ENCODE measurements around the gene HHAT. TPM values are rescaled to one million over a fixed set of nuclear protein-coding genes. Genes with fewer than 3 reads are reported as not detected.

HHAT gene
- total RNA-seq, 1 donor from 2014 or later: 11.8 TPM

DNA sequence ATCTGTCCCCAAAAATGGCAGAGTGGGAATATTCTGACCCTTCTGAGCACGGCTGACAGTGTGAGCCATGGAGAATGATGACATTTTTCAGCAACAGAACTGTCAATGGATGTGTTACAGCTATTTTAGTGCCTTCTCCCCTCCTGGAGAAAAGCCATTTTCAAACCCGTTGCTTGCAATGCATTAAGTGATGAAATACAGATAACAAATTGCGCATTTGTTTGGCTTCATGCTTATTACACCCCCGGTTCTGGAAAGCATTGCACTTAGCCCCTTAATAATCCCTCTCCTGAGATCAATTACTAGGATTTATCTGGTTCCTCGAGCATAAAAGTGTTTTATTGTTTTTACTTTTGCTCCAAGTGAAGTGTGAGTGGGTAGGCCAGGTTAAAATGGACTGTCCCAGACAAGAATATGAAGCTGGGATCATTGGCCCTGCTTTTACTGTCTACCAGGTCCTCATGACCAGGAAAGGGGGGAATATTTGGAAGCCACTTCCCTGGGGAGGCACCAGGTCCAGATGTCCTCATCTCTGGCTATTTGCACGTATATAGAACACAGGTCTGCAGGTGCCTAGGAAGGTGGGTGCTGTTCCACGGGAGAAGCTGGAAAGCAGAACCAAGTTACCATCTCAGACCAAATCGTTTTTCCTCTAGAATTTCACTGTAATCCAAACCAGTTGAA is 37.5 kb upstream of the HHAT start:
- Histone ChIP-seq H3K27me3 (no peaks in the 10 kb centered on the region), H3K4me3 (no peak overlapping the region), H3K4me1 (peaks cover 49% of the 10 kb centered on the region), H3K9me3 (no peaks in the 10 kb centered on the region), H3K27ac (peak overlapping the region; percentile 83), H3K36me3 (no peaks in the 10 kb centered on the region)
- no peak for TF ChIP-seq POLR2A (IDR thresholded peaks at IDR 0.05)
- TF ChIP-seq POLR2AphosphoS5 (IDR thresholded peaks at IDR 0.05; ENCODE audit: insufficient read depth in 1 of 2, low read depth in 1 of 2): no peak
- TF ChIP-seq CTCF (IDR thresholded peaks at IDR 0.05): no peak
- DNase-seq (ENCODE audit: extremely low spot score in 2 of 2): no peak
- intact Hi-C loops (cut with DNase I): loop anchor here (5.0 kb wide), 2 partner anchors 54 to 614 kb away; partner anchors contain the start of gene G0S2

DNA sequence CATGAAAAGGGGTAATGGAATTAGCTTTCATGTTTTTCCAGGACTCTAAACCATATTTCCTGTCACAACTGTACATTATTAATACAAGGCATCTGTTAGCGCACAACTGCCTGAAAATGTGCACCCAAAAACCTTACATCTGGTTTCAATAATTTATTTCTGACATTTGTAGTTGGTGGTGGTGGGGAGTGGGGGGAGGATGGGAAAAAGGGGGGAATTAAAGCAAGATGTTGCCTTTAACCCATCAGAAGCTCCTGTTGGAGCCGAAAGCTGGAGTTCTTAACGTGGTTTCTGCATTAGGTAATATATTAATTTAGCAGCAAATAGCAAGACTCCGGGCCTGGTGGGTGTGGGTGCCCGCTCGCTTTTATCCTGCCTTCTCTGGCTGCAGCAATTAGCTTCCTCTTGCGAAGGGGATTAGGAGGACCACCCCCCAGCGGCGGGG is 36.9 kb upstream of the HHAT start:
- intact Hi-C loops (cut with DNase I): loop anchor here (5.0 kb wide), 2 partner anchors 55 to 615 kb away; partner anchors contain the start of gene G0S2
- H3K36me3 ChIP-seq: no peaks in the 10 kb centered on the region
- no peak for DNase-seq (ENCODE audit: extremely low spot score in 2 of 2)
- peak overlapping the region; percentile 42 to 61 for H3K4me3 ChIP-seq
- H3K27ac ChIP-seq: peak overlapping the region; percentile 83
- no peaks in the 10 kb centered on the region for H3K27me3 ChIP-seq
- H3K9me3 ChIP-seq: no peaks in the 10 kb centered on the region
- peaks cover 52% of the 10 kb centered on the region for H3K4me1 ChIP-seq
- no peak for TF ChIP-seq POLR2A (IDR thresholded peaks at IDR 0.05)

DNA sequence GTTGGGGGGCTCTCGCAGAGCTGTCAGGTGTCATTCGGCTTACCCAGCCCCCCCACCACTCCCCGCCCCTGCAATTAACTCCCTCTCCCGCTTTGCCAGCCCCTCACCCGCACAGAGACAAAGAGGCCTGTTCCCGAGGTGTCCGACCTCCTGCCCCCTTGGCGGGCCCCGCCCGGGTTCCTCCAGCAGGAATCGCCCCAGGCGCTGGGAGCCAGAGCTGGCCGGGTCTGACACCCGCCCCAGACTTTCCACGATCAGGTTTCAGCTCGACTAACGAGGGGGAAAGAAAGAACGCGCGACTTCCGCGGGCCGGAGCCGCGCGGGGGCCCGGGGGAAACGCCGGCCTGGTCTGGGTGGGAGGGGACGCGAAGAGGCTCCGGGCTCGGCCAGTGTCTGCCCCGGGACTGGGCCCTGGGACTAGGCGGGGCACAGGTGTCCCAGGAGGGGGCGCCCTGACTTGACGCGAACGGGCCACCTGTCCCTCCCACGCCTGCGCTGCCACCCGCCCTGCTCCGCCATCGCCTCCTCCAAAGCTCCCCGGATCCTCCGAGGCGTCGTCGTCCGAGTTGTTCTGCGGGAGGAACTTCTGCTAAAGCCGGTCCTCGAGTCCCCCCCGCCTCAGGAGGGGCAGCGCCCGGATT is 36.4 kb upstream of the HHAT start:
- intact Hi-C loops (cut with DNase I): loop anchor here (5.0 kb wide), 2 partner anchors 55 to 615 kb away; partner anchors contain the start of gene G0S2
- Histone ChIP-seq H3K27ac (peak overlapping the region; percentile 83), H3K27me3 (no peaks in the 10 kb centered on the region), H3K4me1 (peaks cover 52% of the 10 kb centered on the region), H3K4me3 (peak overlapping the region; percentile 42 to 61), H3K36me3 (no peaks in the 10 kb centered on the region), H3K9me3 (no peaks in the 10 kb centered on the region)
- no peak for DNase-seq (ENCODE audit: extremely low spot score in 2 of 2)
- TF ChIP-seq POLR2A (IDR thresholded peaks at IDR 0.05) (no peak), CTCF (IDR thresholded peaks at IDR 0.05) (peak in 1 of 3 experiments; percentile 23), POLR2AphosphoS5 (IDR thresholded peaks at IDR 0.05; ENCODE audit: insufficient read depth in 1 of 2, low read depth in 1 of 2) (peak in 1 of 2 donors; percentile 3)

- H3K4me1 ChIP-seq: peaks cover 52% of the 10 kb centered on the region
- DNase-seq (ENCODE audit: extremely low spot score in 2 of 2): peak in 1 of 2 donors; percentile 91
- H3K9me3 ChIP-seq: no peaks in the 10 kb centered on the region
- intact Hi-C loops (cut with DNase I): loop anchor here (5.0 kb wide), 2 partner anchors 56 to 616 kb away; partner anchors contain the start of gene G0S2
- H3K27ac ChIP-seq: peak overlapping the region; percentile 83
- H3K36me3 ChIP-seq: no peaks in the 10 kb centered on the region
- TF ChIP-seq POLR2AphosphoS5 (IDR thresholded peaks at IDR 0.05; ENCODE audit: insufficient read depth in 1 of 2, low read depth in 1 of 2) (peak in 1 of 2 donors; percentile 37), CTCF (IDR thresholded peaks at IDR 0.05) (no peak), POLR2A (IDR thresholded peaks at IDR 0.05) (no peak)
- peak overlapping the region; percentile 42 to 61 for H3K4me3 ChIP-seq
- no peaks in the 10 kb centered on the region for H3K27me3 ChIP-seq
These were observed 35.5 kb upstream of the HHAT start for GRCh38 chr1:210293171-210293607.

GRCh38 chr1:210294999-210295745 is 33.5 kb upstream of the HHAT start:
- peaks cover 58% of the 10 kb centered on the region for H3K4me1 ChIP-seq
- no peaks in the 10 kb centered on the region for H3K36me3 ChIP-seq
- no peak overlapping the region for H3K4me3 ChIP-seq
- peak in 1 of 2 donors; percentile 16 for TF ChIP-seq POLR2AphosphoS5 (IDR thresholded peaks at IDR 0.05; ENCODE audit: insufficient read depth in 1 of 2, low read depth in 1 of 2)
- TF ChIP-seq POLR2A (IDR thresholded peaks at IDR 0.05): no peak
- TF ChIP-seq CTCF (IDR thresholded peaks at IDR 0.05): no peak
- H3K9me3 ChIP-seq: no peaks in the 10 kb centered on the region
- intact Hi-C loops (cut with DNase I): loop anchor here (5.0 kb wide), 2 partner anchors 58 to 618 kb away; partner anchors contain the start of gene G0S2
- H3K27me3 ChIP-seq: no peaks in the 10 kb centered on the region
- H3K27ac ChIP-seq: peak overlapping the region; percentile 83
- DNase-seq (ENCODE audit: extremely low spot score in 2 of 2): no peak

All from vagina (tissue), 2 donors.